Stromal cell of bone marrow (primary cell): Measurements from ENCODE around the gene BAZ2B.
"Not testable (repeated sequence)": the region's sequence is repeated elsewhere in the genome, so short reads cannot be mapped to it uniquely, and the experiment has no call there.

ENCODE experiments used
- DNase-seq: peaks from one replicate; pipeline ENCODE4 v3.0.0-alpha.2; 2012; ENCODE audit warnings: low read depth

The BAZ2B gene

GRCh38 chr2:159535261-159535660 is 81.1 kb downstream of the BAZ2B start:
- DNase-seq, result not testable (repeated sequence)

GRCh38 chr2:159531475-159531874 is 84.9 kb downstream of the BAZ2B start:
- DNase-seq, result no peak

GRCh38 chr2:159526433-159526832 is 89.9 kb downstream of the BAZ2B start:
- no peak for DNase-seq

- DNase-seq, result no peak
These were observed 91.3 kb downstream of the BAZ2B start for GRCh38 chr2:159525012-159525411.

- DNase-seq, result no peak
These were observed 95.1 kb downstream of the BAZ2B start for GRCh38 chr2:159521272-159521671.

GRCh38 chr2:159518321-159519005 is 97.9 kb downstream of the BAZ2B start:
- DNase-seq, result no peak

- no peak for DNase-seq
These were observed 100.0 kb downstream of the BAZ2B start for GRCh38 chr2:159516241-159516758.

- no peak for DNase-seq
These were observed 100.9 kb downstream of the BAZ2B start for GRCh38 chr2:159515441-159515840.

- no peak for DNase-seq
These were observed 102.6 kb downstream of the BAZ2B start for GRCh38 chr2:159513745-159514144.

GRCh38 chr2:159508140-159508539 is 108.2 kb downstream of the BAZ2B start:
- no peak for DNase-seq

- DNase-seq, result peak; percentile 17
These were observed 109.4 kb downstream of the BAZ2B start for GRCh38 chr2:159506764-159507440.

- no peak for DNase-seq
These were observed 110.1 kb downstream of the BAZ2B start for GRCh38 chr2:159506202-159506601.

- DNase-seq, result no peak
These were observed 111.2 kb downstream of the BAZ2B start for GRCh38 chr2:159505196-159505595.

- DNase-seq, result no peak
These were observed 114.6 kb downstream of the BAZ2B start for GRCh38 chr2:159501743-159502142.

GRCh38 chr2:159497847-159498246 is 118.5 kb downstream of the BAZ2B start:
- no peak for DNase-seq

GRCh38 chr2:159497256-159497655 is 119.1 kb downstream of the BAZ2B start:
- DNase-seq, result peak; percentile 67

GRCh38 chr2:159489476-159489875 is 126.9 kb downstream of the BAZ2B start:
- DNase-seq, result no peak

- no peak for DNase-seq
These were observed 131.8 kb downstream of the BAZ2B start for GRCh38 chr2:159484532-159484931.

- no peak for DNase-seq
These were observed 140.0 kb downstream of the BAZ2B start for GRCh38 chr2:159476329-159476728.

GRCh38 chr2:159475793-159476192 is 140.6 kb downstream of the BAZ2B start:
- DNase-seq, result no peak

GRCh38 chr2:159471340-159471739 is 145.0 kb downstream of the BAZ2B start:
- no peak for DNase-seq

- no peak for DNase-seq
These were observed 148.1 kb downstream of the BAZ2B start for GRCh38 chr2:159468257-159468656.

GRCh38 chr2:159462961-159463360 is 153.4 kb downstream of the BAZ2B start:
- DNase-seq, result no peak
